Left hindlimb (tissue), 1 donor: ENCODE results near the gene VPS16.

Experiments used
- DNase-seq: peaks from one replicate; pipeline ENCODE4 v3.0.0-alpha.2; 2018

Gene VPS16

GRCh38 chr20:2836035-2836434 is 4.5 kb upstream of the VPS16 start:
- DNase-seq: no peak

DNA sequence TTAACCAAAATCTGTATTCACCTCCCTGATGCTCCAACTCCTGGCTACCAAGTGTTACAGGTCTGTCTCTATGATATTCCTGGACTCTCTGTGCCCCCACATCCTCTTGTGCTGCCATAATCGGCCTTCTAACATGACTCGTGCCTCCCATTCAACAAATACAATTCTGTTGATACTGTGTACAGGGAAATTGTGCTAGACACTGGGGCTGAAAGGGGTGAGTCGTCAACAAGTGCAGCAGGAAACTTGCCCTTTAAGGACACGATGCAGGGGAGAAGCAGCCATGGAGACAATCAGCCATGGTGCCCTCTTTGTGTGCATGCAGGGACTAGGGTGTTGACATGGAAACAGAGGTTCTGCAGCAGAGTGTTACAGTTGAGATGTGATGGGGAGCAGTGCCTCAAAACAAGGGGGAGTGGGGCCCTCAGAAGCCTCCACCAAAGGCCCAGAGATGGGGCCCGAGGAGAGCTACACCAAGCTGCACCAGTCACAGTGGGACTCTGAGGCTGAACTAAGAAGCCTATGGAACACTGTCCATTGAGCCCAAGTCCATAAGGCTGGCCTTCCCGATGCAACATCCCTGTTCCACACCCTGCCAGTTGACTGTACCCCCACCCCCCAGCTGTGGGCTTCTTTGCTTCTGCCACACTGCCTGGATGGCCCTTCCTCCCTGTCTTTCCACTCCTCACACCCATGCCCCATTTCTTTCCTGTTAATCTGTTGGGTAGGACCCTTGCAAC is 3.2 kb upstream of the VPS16 start:
- no peak for DNase-seq

DNA sequence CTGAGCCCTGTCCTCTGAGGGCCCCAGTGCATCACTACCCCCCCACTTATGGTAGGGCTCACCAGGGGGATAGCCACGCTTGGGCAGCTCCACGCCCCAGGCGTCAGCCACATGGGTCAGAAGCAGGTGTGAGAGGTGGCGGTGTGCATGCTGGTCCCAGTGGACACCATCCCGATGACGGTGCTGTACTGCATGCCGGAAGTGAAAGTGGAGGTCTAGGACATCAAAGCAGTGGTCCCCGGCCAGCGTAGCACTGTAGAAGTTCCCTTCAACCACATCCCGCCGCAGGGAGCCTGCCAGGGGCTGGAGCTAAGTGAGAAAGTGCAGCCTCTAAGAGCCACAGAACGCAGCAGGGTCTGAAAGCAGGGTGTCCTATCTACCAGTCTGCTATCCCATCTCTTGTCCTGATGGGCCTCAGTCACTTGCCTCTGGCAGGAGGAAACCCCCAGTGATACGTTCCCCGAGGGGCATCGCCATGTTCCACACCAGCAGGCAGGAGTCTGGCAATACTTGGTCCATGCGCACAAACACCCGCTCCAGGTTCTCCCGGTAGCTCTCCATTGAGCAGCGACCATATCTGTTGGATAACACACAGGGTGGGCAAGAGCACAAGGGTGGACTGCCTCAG is 2.3 kb upstream of the VPS16 start:
- no peak for DNase-seq

GRCh38 chr20:2838847-2839671 is 1.5 kb upstream of the VPS16 start:
- DNase-seq: no peak

GRCh38 chr20:2839732-2840137 is 810 bp upstream of the VPS16 start:
- DNase-seq: no peak

GRCh38 chr20:2840967-2841531 is 504 bp downstream of the VPS16 start:
- DNase-seq: peak; percentile 87

- DNase-seq: no peak
Observed at GRCh38 chr20:2845607-2846006, 5.1 kb downstream of the VPS16 start.

- DNase-seq: no peak
Observed at GRCh38 chr20:2846698-2847097, 6.2 kb downstream of the VPS16 start.

- DNase-seq: no peak
Observed at GRCh38 chr20:2847802-2848201, 7.3 kb downstream of the VPS16 start.

- DNase-seq: no peak
Observed at GRCh38 chr20:2849529-2849928, 9.0 kb downstream of the VPS16 start.

DNA sequence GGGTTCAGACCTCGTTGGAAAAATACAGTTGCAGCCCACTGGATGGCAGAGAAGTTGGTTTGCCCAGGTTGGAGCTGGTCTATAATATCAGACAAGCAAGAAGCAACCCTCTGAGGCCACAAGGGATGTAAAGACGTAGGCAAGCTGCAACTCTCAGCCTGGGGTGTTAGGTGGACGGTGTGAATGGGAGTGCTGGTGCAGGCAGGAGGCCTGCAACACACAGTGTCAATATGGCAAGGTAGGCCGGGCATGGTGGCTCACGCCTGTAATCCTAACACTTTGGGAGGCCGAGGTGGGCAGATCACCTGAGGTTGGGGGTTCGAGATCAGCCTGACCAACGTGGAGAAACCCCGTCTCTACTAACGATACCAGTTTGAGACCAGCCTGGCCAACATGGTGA is 10.5 kb downstream of the VPS16 start:
- no peak for DNase-seq

DNA sequence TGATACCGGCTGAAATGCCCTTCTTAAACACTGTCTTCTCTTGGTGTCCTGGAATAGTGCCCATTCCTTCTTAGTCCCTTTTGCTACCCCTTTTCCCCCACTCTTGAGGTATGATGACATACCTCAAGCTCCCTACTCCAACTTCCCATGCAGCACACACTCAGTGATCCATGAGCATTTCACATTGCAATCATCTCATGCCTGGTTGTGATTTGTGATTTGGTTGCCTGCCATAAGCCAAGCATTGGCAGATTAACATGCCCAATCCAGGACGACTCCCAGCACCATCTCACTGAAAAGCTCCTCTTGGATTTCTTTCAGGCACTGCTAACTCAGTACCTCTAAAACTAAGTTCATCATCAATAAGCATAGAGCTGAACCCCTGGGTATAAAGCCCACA is 18.0 kb downstream of the VPS16 start:
- DNase-seq: no peak

DNA sequence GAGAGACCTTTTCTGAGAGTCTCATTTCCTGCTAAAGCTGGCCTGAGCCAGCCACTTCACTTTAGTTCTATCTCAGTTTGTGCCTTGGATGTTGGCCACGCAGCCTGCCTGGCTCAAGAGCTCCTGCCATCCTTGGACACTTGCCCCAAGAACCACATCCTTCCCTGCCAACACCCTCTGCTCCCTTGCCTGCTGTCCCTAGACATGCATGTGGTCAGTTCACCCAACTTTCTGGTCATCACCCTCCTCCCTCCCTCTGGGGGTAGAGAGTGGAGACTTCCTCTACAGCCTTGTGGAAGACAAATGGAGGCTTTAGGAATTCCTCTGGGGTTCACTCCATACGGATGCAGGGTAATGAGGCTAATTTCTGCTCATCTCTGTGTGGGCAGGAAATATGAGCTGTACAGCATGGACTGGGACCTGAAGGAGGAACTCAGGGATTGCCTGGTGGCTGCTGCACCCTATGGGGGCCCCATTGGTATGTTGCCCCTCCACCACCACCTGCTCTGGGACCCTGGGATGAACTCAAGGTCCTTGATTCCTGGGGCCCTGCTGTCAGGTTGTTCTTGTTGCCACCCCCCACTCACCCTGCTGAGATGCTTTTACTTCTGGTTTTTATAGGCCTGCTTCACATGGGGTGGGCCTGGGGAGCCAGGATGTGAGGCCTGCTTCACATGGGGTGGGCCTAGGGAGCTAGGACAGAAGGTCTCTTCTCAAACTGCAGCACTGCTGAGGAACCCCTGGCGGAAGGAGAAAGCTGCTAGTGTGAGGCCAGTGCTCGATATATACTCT is 19.0 kb downstream of the VPS16 start:
- no peak for DNase-seq

DNA sequence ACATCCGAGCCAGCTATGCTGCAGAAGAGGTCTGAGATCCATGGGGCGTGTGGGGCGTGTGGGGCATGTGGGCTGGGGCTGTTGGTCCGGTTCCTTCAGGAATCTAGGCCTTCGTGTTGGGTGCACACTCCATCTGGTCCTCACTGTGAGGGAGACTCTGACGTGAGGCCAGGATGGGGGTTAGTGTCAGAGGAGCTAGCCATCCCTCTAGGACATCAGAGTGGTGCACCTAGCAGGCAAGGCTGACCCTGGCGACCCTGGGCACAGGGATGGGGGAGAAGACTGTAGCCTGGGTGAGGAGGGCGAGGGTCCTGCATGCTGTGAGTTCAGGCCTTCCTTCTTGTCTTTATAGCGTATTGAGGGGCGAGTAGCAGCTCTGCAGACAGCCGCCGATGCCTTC is 24.1 kb downstream of the VPS16 start:
- no peak for DNase-seq

GRCh38 chr20:2865101-2865500 is 24.6 kb downstream of the VPS16 start:
- DNase-seq: no peak

DNA sequence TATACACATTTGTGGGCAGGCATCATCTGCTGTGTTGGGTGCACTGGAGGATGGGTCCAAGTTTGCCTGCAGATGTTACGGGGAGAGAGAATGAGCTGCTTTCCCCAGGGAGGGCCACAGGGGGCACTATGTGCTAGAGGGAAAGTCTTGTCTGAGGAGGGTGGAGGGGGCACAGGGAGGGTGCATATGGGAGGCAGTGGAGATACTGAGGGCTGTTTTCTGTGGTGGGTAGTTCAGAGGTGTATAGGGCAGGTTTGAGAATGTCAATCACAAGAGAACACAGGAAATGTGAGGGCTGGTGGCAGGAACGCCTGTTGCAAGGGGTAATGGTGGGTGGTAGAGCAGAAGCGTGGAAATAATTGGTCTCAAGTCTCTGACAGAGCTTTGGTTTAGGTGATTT is 25.1 kb downstream of the VPS16 start:
- no peak for DNase-seq

DNA sequence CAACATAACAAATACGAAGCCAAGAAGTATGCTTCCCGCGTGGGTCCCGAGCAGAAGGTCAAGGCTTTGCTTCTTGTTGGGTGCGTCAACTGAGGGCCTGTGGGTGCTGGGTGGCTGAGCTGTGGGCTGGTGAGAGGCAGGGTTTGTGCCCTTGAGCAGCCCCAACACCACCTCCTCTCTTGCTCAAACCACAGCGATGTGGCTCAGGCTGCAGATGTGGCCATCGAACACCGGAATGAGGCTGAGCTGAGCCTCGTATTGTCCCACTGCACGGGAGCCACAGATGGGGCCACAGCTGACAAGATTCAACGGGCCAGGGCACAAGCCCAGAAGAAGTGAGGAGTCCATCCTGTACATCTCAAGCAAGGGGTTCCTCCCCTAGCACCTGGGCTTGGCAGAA is 25.7 kb downstream of the VPS16 start:
- no peak for DNase-seq

DNA sequence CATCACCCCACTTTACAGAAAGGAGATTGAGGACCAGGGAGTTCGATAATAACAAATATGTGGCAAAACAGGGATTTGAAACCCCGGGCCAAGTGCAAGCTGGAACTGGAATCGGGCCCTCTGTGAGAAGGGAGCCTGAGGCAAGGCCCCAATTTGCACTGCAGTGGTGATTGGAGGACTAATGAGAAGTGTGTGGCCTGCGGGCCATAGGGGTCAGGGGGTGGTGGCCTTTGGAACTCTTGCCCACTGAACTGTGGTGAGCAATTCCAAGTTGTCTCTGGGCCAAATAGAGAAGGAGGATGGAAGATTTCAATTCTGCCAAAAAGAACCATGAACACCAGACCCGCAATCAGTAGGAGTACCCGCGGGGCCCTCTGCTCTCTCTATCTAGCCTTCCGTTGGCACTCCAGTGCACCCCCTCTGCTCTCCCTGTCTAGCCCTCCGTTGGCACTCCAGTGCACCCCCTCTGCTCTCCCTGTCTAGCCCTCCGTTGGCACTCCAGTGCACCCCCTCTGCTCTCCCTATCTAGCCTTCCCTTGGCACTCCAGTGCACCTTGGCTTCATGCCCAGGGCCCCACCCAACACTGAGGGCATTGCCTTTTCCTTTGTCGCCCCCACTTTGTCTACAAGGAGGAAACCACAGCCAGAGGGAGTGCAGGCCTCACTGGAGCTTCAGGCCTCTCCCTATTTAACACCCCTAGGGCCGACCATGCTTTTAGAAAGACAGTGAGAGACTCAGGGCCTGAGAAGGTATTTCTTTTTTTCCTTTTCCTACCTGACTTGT is 26.7 kb downstream of the VPS16 start:
- no peak for DNase-seq

- no peak for DNase-seq
Observed at GRCh38 chr20:2869381-2869780, 28.8 kb downstream of the VPS16 start.

- DNase-seq: peak; percentile 62
Observed at GRCh38 chr20:2871111-2871465, 30.5 kb downstream of the VPS16 start.

DNA sequence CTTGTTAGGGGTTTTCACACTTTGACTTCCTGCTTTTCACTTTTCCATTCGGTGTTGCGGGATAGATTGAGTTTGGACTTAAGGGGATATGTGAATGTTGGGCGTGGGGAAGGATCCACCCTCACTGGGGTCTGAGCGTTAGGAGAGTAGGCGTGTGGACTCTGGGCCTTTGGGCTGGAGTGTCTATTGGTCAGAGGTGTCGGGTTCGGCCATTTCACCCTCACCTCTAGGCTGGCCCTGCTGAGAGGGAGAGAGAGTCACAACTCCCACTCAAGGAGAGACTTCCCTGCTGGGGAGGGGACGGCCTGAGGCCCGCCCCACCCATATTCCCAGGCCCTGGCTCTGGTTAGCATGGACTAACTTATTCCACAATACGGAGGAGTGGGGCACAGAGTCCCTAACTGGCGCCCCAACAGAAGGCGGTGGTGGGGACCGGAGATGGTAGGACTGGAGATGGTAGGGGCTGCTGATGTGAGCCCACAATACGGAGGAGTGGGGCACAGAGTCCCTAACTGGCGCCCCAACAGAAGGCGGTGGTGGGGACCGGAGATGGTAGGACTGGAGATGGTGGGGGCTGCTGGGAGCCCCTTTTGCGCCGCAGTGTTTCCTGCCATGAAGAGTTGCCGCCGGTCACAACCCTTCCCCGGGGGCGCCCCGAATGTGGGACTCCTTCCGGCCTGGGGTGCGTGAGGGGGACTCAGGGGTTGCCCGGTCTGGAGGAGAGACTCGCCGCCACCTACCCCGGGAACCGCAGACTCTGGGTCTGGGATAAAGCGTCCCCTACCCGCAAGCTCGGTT is 31.3 kb downstream of the VPS16 start:
- DNase-seq: no peak
